Measurements from ENCODE around the gene OR10A6.

OR10A6 gene, protein sequence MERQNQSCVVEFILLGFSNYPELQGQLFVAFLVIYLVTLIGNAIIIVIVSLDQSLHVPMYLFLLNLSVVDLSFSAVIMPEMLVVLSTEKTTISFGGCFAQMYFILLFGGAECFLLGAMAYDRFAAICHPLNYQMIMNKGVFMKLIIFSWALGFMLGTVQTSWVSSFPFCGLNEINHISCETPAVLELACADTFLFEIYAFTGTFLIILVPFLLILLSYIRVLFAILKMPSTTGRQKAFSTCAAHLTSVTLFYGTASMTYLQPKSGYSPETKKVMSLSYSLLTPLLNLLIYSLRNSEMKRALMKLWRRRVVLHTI

DNA sequence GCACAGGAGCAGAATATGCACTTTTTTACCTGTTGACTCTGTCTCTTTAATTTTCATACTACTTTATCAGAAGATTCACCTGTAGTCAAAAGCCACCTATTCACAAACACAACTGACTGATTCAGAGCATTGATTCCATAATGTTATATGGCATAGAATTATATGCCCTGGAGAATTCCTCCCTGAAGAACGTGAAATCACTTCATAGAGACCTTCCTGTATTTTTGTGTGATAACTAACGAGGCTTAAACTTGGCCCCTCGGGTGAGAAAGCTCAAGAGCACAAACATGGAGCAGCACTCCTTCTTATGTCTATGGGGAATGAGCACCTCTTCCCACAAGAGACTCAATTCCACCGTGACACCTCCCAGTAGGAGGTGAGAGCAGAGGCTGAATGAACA lies at the start of gene OR10A6:
OR10A6 (minus strand) TSS at position 101 of the 400 bp plus-strand sequence. CDS start 2,606 bp downstream, outside the sequence.
- no peak for DNase-seq (ENCODE audit: low read depth, low spot score)

DNA sequence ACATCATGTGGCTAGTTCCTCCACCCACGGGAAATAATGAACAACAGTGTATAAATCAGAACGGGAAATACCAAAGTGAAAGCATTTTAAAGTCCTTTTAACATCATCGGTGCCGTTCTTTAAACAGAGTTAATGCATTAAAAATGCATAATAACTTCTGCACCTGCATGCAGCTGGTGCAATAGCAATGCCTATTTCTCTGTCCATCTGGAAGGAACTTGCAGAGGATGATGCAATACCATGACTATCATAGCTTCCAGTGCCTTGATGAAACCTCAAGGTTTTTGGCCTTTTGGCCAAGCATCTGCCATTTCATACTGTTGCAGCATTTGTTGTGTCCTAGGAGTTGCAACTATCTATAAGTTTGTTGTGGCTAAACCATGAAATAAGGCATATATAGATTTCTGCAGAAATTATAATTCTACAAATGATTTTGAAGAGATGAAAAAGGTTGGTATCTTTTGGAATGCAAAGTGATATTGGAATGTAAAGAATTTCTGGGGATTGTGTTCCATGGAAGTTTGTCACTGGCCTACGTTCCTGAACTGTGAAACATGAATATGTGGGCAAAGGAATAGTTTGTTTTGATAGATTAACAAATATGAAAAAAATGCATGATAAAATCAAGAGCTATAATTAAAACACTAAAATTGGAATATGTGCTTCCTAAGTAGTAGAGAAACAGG lies 46.3 kb upstream of the OR10A6 start:
- no peak for DNase-seq (ENCODE audit: low read depth, low spot score)

DNA sequence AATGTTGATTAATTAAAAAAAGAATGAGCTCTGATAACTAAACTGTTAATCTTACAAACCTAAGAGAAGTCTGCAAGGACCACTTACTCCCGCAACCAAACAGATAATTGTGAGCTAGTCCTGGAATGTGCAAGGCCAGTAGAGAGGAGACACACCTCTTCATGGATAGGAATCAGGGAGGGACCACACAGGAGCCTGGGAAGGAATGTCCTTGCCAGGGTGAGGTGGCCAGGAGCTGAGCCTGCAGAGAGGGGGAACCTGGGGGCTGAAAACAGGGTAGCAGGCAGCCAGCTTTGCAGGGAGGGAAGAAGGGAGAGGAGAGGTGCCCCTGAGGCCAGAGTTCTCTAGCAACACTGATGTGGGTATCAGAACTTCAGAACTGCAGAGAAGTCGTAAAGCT lies 43.6 kb upstream of the OR10A6 start:
- peak; percentile 59 for DNase-seq (ENCODE audit: low read depth, low spot score)

DNA sequence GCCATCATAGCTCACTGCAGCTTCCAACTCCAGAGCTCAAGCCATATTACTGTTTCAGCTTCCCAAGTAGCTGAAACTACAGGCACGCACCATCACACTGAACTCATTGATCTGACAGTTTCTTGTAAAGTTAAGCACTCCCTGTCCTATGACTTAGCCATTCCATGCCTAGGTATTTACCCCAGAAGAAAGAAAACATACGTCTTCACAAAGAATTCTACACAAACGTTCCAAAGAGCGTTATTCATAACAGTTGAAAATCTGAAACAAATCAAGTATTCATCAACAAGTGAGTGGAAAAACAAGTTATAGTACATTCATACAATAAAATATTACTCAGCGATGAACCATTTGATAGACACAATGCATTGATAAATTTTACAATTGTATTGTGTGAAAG lies 41.9 kb upstream of the OR10A6 start:
- DNase-seq (ENCODE audit: low read depth, low spot score), result no peak

DNA sequence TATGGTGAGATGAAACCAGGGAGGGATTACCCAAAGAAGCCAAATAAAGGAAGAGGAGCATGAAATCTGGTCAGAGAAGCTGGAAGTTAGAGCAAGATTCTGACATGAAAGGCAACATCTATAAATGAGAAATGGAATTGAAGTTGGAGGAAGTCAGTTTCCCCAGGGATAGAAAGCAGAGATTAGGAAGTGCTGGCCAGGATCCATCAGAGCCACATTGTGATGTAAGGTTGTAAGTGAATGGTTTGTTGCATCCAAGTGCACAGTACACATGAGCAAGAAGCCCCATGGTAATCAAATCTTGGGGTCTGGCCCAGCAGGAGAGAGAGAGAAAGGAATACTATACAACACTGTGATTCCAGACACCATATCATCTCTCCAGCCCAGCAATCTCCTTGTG lies 40.8 kb upstream of the OR10A6 start:
- no peak for DNase-seq (ENCODE audit: low read depth, low spot score)

DNA sequence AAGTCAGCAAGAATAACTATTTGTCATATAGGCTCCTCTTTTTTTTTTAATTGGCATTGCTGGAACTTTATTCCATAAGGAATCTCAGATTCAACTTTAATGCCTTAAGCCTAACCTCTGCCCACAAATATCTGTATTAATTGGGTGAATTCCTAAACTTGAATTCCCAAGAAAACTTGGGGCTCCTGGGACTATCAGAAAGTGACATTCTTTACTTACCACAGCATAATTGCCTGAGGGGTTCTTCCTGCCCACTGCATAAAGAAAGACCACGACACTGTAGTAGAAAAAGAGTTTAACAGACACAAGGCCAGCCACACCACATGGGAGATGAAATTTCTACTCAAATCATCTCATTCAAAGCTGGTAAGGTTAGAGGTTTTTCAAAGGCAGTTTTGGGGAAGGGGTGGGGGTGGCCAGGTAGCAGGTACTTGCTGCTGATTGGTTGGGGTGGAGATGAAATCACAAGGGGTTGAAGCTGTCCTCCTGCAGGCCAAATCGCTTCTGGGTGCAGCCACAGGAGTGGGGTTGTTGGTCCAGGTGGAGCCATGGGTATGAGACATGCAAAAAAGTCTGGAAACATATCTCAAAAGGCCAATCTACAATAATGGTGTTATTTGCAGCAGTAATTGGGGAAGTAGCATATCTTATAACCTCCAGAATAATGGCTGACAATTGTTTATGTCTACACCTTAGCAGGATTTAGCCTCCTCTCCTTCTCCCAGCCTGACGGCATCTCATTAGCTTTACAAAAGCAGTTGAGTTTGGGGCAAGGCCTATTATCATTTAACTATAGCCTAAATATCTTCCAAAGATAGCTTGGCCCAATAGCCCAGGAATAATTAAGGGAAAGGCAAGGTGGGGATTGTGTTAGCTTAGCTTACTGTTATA lies 38.9 kb upstream of the OR10A6 start:
- peak; percentile 51 for DNase-seq (ENCODE audit: low read depth, low spot score)

DNA sequence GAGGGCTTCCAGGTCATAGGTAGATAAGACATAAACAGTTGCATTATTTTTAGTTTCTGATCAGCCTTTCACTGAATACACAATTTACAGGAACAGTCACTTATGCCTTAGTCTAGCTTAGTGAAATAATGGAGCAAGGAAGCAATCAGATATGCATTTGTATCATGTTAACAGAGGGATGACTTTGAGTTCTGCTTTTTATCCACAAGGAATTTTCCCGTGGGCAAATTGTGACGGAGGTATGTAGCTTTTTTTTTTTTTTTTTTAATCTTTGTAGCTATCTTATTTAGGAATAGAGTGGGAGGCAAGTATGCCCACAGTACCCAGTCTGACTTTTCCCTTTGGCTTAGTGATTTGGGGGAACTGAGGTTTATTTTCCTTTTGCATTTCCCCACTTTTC lies 37.6 kb upstream of the OR10A6 start:
- no peak for DNase-seq (ENCODE audit: low read depth, low spot score)

DNA sequence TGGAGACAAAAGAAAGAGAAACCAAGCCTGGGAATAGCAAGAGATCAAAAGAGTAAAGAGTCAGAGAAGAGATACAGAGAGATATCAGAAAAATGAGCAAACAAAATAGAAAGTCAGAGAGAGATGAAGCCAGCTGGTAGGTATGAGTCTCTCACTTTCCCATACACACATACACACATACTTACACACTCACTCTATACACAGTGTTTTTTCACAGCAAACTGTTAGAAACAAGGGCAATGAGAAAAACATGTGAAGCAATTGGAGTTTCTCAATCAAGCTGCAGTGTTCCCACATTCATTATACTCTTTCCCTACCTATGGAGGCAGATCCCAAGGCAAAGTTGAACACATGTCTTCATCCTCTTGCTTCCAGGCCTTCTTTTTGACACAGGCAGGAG lies 36.8 kb upstream of the OR10A6 start:
- no peak for DNase-seq (ENCODE audit: low read depth, low spot score)

DNA sequence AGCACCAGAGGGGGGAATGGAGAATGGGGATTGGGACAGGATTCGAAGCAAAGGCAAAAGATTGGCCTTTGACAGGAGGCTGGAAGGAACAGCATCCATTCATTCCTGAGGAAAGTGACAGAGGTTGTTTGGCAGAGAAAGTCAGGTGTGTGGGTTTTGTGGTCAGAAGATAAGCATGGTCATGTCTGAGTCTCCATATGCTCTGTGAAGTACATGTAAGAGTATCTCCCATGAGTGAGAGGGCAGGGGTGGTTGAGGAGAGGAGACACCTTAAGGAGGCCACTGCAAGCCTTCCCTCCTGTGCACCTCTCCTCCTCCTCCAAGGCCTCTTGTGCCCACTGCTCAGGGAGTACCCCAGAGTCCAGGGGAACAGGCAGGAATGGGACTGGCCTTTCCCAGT lies 36.0 kb upstream of the OR10A6 start:
- no peak for DNase-seq (ENCODE audit: low read depth, low spot score)

DNA sequence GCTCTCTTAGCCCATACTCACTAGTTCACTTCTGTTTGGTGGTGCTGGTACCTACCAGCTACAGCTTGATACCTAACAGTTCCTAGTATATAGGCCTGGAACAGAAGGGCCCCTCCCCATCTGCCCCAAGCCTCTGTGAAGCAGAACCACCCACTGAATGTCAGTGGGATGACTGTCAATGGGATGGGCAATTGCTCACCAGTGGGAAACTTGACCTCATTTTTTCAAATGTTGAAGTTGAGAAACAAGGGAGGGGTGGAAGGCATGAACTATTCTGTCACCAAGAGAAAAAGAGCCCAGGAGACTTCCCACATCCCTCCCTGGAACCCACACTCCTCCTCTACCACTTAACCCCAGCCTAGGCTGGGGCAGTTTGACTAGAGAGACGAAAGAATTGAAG lies 34.3 kb upstream of the OR10A6 start, which contains the start of gene NLRP10:
NLRP10 (minus strand) TSS at position 62 of the 400 bp plus-strand sequence. CDS start 1,952 bp downstream, outside the sequence.
- no peak for DNase-seq (ENCODE audit: low read depth, low spot score)

DNA sequence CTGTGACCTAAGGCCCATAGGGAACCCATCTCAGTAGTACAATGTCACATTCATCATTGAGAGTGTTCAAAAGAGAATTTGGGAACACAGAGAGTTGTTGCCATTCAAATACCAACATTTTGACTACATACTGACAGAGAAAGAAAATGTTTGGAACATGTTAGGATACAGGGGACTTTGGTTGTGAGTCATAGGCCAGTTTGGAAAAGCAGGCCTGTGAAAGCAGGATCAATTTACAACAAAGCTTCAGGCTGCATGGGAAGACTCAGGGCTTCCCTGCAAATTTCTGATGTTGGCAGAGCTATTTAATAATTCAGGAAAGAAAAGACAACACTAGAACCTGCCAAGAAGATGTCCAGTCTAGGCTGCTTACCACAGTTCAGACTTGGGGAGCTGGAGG lies 33.8 kb upstream of the OR10A6 start:
- DNase-seq (ENCODE audit: low read depth, low spot score), result no peak

DNA sequence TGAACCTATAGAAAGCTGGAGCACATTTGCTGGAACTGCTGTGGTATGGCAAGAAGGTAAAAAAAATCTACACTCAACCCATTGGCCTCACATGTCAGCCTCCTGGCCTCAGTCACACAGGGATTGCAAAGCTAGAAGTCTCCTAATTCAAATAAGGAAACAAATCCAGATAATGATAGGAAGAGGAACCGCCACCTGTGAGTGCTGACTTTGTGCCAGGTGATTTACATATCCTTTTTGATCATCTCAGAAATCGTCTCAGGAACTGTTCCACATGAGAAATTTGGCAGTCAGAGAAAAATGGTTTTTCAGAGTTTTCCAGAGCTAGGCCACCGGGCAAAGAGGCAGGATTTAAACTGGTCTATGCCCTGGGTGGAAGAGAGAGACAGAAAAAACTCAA lies 33.2 kb upstream of the OR10A6 start:
- no peak for DNase-seq (ENCODE audit: low read depth, low spot score)

DNA sequence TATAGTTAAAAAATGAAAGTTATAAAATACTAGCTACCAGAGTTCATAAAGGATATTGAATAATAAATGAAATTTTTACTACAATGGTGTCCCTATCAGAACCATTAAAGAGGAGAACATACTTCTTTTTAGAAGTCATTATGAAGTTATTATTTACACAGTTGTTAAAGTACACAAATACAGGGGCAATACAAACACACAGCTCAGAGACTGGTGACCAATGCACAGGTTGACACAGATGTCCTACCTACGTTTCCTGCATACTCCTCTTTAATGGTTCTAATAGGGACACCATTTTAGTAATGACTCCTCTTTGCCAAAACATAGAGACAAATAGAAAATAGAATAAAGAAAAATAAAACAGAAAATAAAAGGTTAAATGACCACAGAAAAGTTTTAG lies 24.1 kb upstream of the OR10A6 start:
- no peak for DNase-seq (ENCODE audit: low read depth, low spot score)

DNA sequence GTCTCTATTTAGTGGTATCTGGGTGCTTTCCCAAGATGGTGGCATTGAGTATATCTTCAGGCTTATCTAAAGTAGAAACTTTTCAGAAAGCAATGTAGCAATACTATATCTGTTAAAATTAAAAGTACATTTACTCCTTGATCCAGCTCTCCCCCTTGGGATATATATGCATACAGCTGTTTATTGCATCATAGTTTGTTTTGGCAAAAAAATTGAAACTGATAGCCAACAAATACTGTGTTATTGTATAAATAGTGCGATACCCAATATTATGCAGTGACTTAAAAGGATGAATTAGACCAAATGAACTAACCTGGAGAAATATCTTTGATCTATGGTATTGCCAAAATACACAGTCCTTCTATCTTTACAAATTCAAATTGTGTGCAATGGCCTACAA lies 18.9 kb upstream of the OR10A6 start:
- DNase-seq (ENCODE audit: low read depth, low spot score), result no peak

DNA sequence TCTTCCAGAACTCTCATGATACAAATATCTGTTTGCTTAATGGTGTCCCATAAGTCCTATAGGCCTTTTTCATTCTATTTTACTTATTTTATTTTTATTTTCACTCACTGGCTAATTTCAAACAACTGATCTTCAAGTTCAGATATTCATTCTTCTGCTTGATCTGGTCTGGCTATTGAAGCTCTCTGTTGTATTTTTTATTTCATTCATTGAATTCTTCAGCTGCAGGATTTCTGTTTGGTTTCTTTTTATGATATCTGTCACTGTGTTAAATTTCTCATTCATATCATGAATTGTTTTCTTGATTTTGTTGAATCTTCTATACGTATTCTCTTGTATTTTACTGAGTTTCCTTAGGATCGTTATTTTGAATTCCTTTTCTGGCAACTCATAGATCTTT lies 13.1 kb upstream of the OR10A6 start:
- DNase-seq (ENCODE audit: low read depth, low spot score), result no peak

DNA sequence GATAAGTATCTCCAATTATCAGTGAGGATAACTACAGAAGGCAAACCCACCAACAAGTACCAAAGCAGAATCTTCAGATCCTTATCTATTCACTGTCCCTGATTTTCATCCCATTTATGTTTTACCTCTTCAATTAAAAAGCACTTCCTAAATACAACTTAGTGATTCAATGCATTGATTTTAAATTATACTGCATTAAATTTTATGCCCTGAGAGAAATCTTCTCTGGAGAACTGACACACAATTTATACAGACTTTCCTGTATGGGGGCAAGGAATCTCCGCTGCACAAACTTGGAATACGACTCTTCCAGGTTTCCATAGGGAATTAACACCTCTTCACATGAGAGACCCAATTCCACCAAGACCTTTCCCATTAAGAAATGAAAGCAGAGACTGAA lies 10.5 kb upstream of the OR10A6 start, which contains the start of gene OR10A3:
OR10A3 (minus strand) TSS at position 101 of the 400 bp plus-strand sequence. CDS start 2,188 bp downstream, outside the sequence.
- DNase-seq (ENCODE audit: low read depth, low spot score), result no peak

DNA sequence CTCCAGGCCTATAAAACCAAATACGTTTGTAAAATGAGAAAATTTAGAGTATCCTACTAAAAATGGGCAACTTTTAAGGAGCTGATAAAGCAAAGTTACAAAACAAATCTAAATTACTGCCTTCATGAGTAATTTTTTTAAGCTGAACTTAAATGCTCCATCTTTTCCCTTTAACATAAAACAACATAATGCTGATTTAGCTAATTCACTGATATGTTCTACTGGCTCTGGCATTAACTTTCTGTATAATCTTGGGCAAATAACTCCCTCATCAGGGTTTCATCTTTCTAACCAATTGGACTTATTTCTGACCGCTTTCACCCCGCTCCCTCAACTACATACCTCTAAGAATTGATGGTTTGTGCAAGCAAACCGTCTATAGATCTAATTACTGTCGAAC lies 10.1 kb upstream of the OR10A6 start:
- no peak for DNase-seq (ENCODE audit: low read depth, low spot score)

DNA sequence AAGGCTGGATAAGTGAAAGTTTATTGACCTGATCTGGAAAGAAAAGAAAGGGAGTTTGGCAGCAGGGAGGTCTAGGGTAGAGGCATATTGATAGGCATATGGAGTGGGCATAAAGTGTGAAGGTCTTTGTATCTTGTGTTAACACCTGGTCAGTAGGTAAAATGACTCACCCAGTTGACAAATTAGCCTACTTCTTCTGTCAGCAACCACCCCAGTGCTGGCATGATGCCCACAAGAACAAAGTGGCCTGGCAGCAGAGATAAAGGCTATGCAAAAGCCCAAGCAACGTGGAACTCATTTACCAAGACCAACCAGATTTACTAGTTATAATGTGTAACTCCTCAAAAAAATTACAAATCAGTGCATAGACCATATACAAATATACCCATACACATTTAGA lies 5.5 kb upstream of the OR10A6 start:
- DNase-seq (ENCODE audit: low read depth, low spot score), result no peak

DNA sequence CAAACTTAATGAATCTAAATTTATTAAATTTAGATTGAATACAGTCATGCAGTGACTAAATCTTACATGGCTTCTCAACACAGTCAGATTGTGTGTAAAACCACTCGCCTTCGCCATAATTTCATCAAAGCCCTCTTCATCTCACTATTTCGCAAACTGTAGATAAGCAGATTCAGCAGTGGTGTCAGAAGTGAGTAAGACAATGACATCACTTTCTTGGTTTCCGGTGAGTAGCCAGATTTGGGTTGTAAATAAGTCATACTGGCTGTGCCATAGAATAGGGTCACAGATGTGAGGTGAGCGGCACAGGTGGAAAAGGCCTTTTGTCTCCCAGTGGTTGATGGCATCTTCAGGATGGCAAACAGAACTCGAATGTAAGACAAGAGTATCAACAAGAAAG lies 3.4 kb downstream of the OR10A6 start:
- DNase-seq (ENCODE audit: low read depth, low spot score), result no peak

DNA sequence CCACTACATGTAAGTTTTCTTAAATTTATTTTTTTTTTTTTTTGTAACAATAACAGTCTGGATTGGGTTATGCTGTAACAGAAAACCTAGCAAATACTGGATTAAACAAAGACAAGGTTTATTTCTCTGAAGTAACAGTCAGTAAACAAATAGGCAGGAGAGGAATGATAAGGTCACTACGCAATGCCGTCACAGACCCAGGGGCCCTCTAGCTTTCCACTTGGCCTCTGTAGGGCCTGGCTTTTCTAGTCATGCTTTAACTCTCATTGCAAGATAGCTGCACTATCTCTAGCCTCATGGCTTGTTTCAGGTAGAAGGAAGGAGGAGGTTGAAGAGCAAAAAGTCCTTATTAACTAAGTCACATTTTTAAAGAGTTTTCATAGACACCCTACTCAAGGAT lies 6.5 kb downstream of the OR10A6 start:
- DNase-seq (ENCODE audit: low read depth, low spot score), result no peak

DNA sequence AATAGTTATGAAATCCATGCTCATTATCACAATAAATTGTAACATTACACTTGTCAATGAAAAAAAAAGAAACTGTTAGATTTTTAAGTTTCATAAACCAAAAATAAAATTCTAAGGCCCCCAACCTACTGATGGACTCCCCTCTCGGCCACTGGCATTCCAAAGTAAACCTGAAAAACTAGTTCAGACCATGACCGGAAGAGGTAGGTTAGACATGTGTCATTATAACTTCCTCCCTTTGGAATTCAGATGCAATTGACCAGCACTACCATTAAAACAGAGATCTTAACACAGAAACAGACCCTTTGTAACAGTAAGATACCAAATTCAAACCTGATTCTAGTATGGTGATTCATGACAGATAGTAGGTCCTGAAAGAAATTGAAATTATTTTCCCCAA lies 12.9 kb downstream of the OR10A6 start:
- no peak for DNase-seq (ENCODE audit: low read depth, low spot score)

DNA sequence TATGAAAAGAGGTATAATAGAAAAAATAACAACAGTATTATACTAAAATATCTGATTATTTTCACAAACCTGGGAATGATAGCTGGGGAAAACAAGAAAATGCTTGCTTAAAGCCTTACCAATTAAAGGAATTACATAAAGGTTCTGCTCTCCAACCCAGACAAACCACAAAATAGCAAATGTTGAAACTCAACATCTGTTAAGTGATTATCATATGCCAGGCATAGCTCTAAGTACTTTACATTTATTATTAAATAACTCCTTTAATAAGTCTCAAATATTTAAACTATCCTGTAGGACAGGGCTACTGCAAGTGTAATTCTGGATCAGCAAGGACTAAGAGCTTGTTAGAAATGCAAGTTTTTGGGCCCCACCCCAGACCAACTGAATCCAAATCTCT lies 20.1 kb downstream of the OR10A6 start:
- DNase-seq (ENCODE audit: low read depth, low spot score), result no peak

Data from ELF-1 (cell line).